Measurements from ENCODE around the gene ITPR3.
"Not testable (repeated sequence)": the region's sequence is repeated elsewhere in the genome, so short reads cannot be mapped to it uniquely, and the experiment has no call there.

Gene ITPR3

GRCh38 chr6:33623895-33624381 is 2.8 kb downstream of the ITPR3 start:
- DNase-seq (ENCODE audit: low read depth in 1 of 2, low spot score in 1 of 2): no peak
- in situ Hi-C loops (cut with HindIII; ENCODE audit: low pct_unique_long_range_greater_than_20kb, low sequenced_read_pairs): no loop called here
- TF ChIP-seq JUND (IDR thresholded peaks at IDR 0.05; ENCODE audit: low read depth): no peak

GRCh38 chr6:33624856-33625255 is 3.7 kb downstream of the ITPR3 start:
- TF ChIP-seq JUND (IDR thresholded peaks at IDR 0.05; ENCODE audit: low read depth): no peak
- no peak for DNase-seq (ENCODE audit: low read depth in 1 of 2, low spot score in 1 of 2)
- in situ Hi-C loops (cut with HindIII; ENCODE audit: low pct_unique_long_range_greater_than_20kb, low sequenced_read_pairs): no loop called here

- DNase-seq (ENCODE audit: low read depth in 1 of 2, low spot score in 1 of 2): no peak
- in situ Hi-C loops (cut with HindIII; ENCODE audit: low pct_unique_long_range_greater_than_20kb, low sequenced_read_pairs): no loop called here
- TF ChIP-seq JUND (IDR thresholded peaks at IDR 0.05; ENCODE audit: low read depth): no peak
Observed at GRCh38 chr6:33627876-33628275, 6.8 kb downstream of the ITPR3 start.

- no peak for TF ChIP-seq JUND (IDR thresholded peaks at IDR 0.05; ENCODE audit: low read depth)
- in situ Hi-C loops (cut with HindIII; ENCODE audit: low pct_unique_long_range_greater_than_20kb, low sequenced_read_pairs): no loop called here
- DNase-seq (ENCODE audit: low read depth in 1 of 2, low spot score in 1 of 2): no peak
Observed at GRCh38 chr6:33628401-33628964, 7.4 kb downstream of the ITPR3 start.

- no peak for DNase-seq (ENCODE audit: low read depth in 1 of 2, low spot score in 1 of 2)
- in situ Hi-C loops (cut with HindIII; ENCODE audit: low pct_unique_long_range_greater_than_20kb, low sequenced_read_pairs): no loop called here
- TF ChIP-seq JUND (IDR thresholded peaks at IDR 0.05; ENCODE audit: low read depth): no peak
Observed at GRCh38 chr6:33630014-33630413, 8.9 kb downstream of the ITPR3 start.

- in situ Hi-C loops (cut with HindIII; ENCODE audit: low pct_unique_long_range_greater_than_20kb, low sequenced_read_pairs): not testable (repeated sequence)
Observed at GRCh38 chr6:33631521-33631920, 10.4 kb downstream of the ITPR3 start.

GRCh38 chr6:33631971-33632557 is 10.9 kb downstream of the ITPR3 start:
- DNase-seq (ENCODE audit: low read depth in 1 of 2, low spot score in 1 of 2): no peak
- in situ Hi-C loops (cut with HindIII; ENCODE audit: low pct_unique_long_range_greater_than_20kb, low sequenced_read_pairs): no loop called here

More at GRCh38 chr6:33631521-33631920, 10.4 kb downstream of the ITPR3 start:
- DNase-seq (ENCODE audit: low read depth in 1 of 2, low spot score in 1 of 2): not testable (repeated sequence)

GRCh38 chr6:33632558-33633039 is 11.5 kb downstream of the ITPR3 start:
- peak in 1 of 2 experiments; percentile 43 for DNase-seq (ENCODE audit: low read depth in 1 of 2, low spot score in 1 of 2)
- in situ Hi-C loops (cut with HindIII; ENCODE audit: low pct_unique_long_range_greater_than_20kb, low sequenced_read_pairs): no loop called here
- no peak for TF ChIP-seq JUND (IDR thresholded peaks at IDR 0.05; ENCODE audit: low read depth)

More at GRCh38 chr6:33631971-33632557, 10.9 kb downstream of the ITPR3 start:
- no peak for TF ChIP-seq JUND (IDR thresholded peaks at IDR 0.05; ENCODE audit: low read depth)

GRCh38 chr6:33633084-33633461 is 12.0 kb downstream of the ITPR3 start:
- no peak for TF ChIP-seq JUND (IDR thresholded peaks at IDR 0.05; ENCODE audit: low read depth)

GRCh38 chr6:33633462-33634158 is 12.5 kb downstream of the ITPR3 start:
- in situ Hi-C loops (cut with HindIII; ENCODE audit: low pct_unique_long_range_greater_than_20kb, low sequenced_read_pairs): no loop called here
- peak; percentile 70 to 85 for DNase-seq (ENCODE audit: low read depth in 1 of 2, low spot score in 1 of 2)
- no peak for TF ChIP-seq JUND (IDR thresholded peaks at IDR 0.05; ENCODE audit: low read depth)

More at GRCh38 chr6:33633084-33633461, 12.0 kb downstream of the ITPR3 start:
- DNase-seq (ENCODE audit: low read depth in 1 of 2, low spot score in 1 of 2): no peak
- in situ Hi-C loops (cut with HindIII; ENCODE audit: low pct_unique_long_range_greater_than_20kb, low sequenced_read_pairs): no loop called here

GRCh38 chr6:33634161-33634727 is 13.1 kb downstream of the ITPR3 start:
- TF ChIP-seq JUND (IDR thresholded peaks at IDR 0.05; ENCODE audit: low read depth): no peak
- in situ Hi-C loops (cut with HindIII; ENCODE audit: low pct_unique_long_range_greater_than_20kb, low sequenced_read_pairs): no loop called here
- DNase-seq (ENCODE audit: low read depth in 1 of 2, low spot score in 1 of 2): peak; percentile 44 to 53

GRCh38 chr6:33634946-33635345 is 13.8 kb downstream of the ITPR3 start:
- in situ Hi-C loops (cut with HindIII; ENCODE audit: low pct_unique_long_range_greater_than_20kb, low sequenced_read_pairs): no loop called here
- no peak for DNase-seq (ENCODE audit: low read depth in 1 of 2, low spot score in 1 of 2)
- no peak for TF ChIP-seq JUND (IDR thresholded peaks at IDR 0.05; ENCODE audit: low read depth)

GRCh38 chr6:33636655-33637054 is 15.5 kb downstream of the ITPR3 start:
- in situ Hi-C loops (cut with HindIII; ENCODE audit: low pct_unique_long_range_greater_than_20kb, low sequenced_read_pairs): no loop called here
- no peak for TF ChIP-seq JUND (IDR thresholded peaks at IDR 0.05; ENCODE audit: low read depth)

More at GRCh38 chr6:33636655-33637054, 15.5 kb downstream of the ITPR3 start:
- no peak for DNase-seq (ENCODE audit: low read depth in 1 of 2, low spot score in 1 of 2)

Measured in T47D (cell line).